ENCODE measurements around the gene TACC2.

The TACC2 gene

GRCh38 chr10:122116331-122116730 lies 127.4 kb downstream of the TACC2 start:
- Histone ChIP-seq H3K36me3 (no peaks in the 10 kb centered on the region), H3K27me3 (no peaks in the 10 kb centered on the region), H3K4me1 (no peaks in the 10 kb centered on the region), H3K4me3 (ENCODE audit: low read depth, low read length) (no peak overlapping the region), H3K9me3 (no peaks in the 10 kb centered on the region)
- TF ChIP-seq CTCF (IDR thresholded peaks at IDR 0.05; ENCODE audit: low read depth, low read length) = no peak
- no peak for DNase-seq

GRCh38 chr10:122117475-122117874 lies 128.5 kb downstream of the TACC2 start:
- Histone ChIP-seq H3K4me3 (ENCODE audit: low read depth, low read length) (no peak overlapping the region), H3K4me1 (no peaks in the 10 kb centered on the region), H3K27me3 (no peaks in the 10 kb centered on the region), H3K9me3 (no peaks in the 10 kb centered on the region), H3K36me3 (no peaks in the 10 kb centered on the region)
- no peak for DNase-seq
- no peak for TF ChIP-seq CTCF (IDR thresholded peaks at IDR 0.05; ENCODE audit: low read depth, low read length)

- DNase-seq = no peak
- H3K27me3 ChIP-seq = no peaks in the 10 kb centered on the region
- no peak overlapping the region for H3K4me3 ChIP-seq (ENCODE audit: low read depth, low read length)
- H3K9me3 ChIP-seq = no peaks in the 10 kb centered on the region
- H3K36me3 ChIP-seq = no peaks in the 10 kb centered on the region
- H3K4me1 ChIP-seq = no peaks in the 10 kb centered on the region
- TF ChIP-seq CTCF (IDR thresholded peaks at IDR 0.05; ENCODE audit: low read depth, low read length) = no peak
These were observed 131.2 kb downstream of the TACC2 start for GRCh38 chr10:122120008-122120744.

- Histone ChIP-seq H3K36me3 (no peaks in the 10 kb centered on the region), H3K4me3 (ENCODE audit: low read depth, low read length) (no peak overlapping the region), H3K27me3 (no peaks in the 10 kb centered on the region), H3K9me3 (no peaks in the 10 kb centered on the region), H3K4me1 (no peaks in the 10 kb centered on the region)
- no peak for DNase-seq
- no peak for TF ChIP-seq CTCF (IDR thresholded peaks at IDR 0.05; ENCODE audit: low read depth, low read length)
These were observed 132.1 kb downstream of the TACC2 start for GRCh38 chr10:122121059-122121458.

- no peaks in the 10 kb centered on the region for H3K9me3 ChIP-seq
- no peaks in the 10 kb centered on the region for H3K4me1 ChIP-seq
- no peak overlapping the region for H3K4me3 ChIP-seq (ENCODE audit: low read depth, low read length)
- no peaks in the 10 kb centered on the region for H3K27me3 ChIP-seq
- no peaks in the 10 kb centered on the region for H3K36me3 ChIP-seq
- no peak for TF ChIP-seq CTCF (IDR thresholded peaks at IDR 0.05; ENCODE audit: low read depth, low read length)
- DNase-seq = no peak
These were observed 133.5 kb downstream of the TACC2 start for GRCh38 chr10:122122493-122122892.

- H3K27me3 ChIP-seq = no peaks in the 10 kb centered on the region
- DNase-seq = no peak
- no peaks in the 10 kb centered on the region for H3K9me3 ChIP-seq
- TF ChIP-seq CTCF (IDR thresholded peaks at IDR 0.05; ENCODE audit: low read depth, low read length) = no peak
- no peaks in the 10 kb centered on the region for H3K36me3 ChIP-seq
- H3K4me1 ChIP-seq = no peaks in the 10 kb centered on the region
- H3K4me3 ChIP-seq (ENCODE audit: low read depth, low read length) = no peak overlapping the region
These were observed 134.2 kb downstream of the TACC2 start for GRCh38 chr10:122123186-122123585.

Measured in BE2C (cell line).